ENCODE data around the gene RSU1.

- TF ChIP-seq CTCF (IDR thresholded peaks at IDR 0.05 in 2 of 3, conservative IDR thresholded peaks at IDR 0.05 in 1 of 3; ENCODE audit: control insufficient read depth in 2 of 3, extremely low read depth in 1 of 3, insufficient read depth in 1 of 3, low read depth in 3 of 3, low read length in 3 of 3) (peak; percentile 69 to 70 (median 69)), EZH2 (IDR thresholded peaks at IDR 0.05; ENCODE audit: borderline replicate concordance, control insufficient read depth, low read depth, low read length) (no peak)
Observed at GRCh38 chr10:16809074-16809718, 8.0 kb downstream of the RSU1 start.
